CD4-positive, alpha-beta T cell treated with Interleukin-2 at 100 ng/mL for 4 hours (primary cell): ENCODE measurements around the gene BGLAP.
A peak's percentile ranks its signal among the peaks of the same experiment; 100 is the strongest.

ENCODE experiments used
- DNase-seq: peaks from one replicate; pipeline ENCODE4 v3.0.0-alpha.2; 2020; ENCODE audit warnings: low spot score

BGLAP gene

GRCh38 chr1:156226782-156227181 lies 15.2 kb upstream of the BGLAP start:
- no peak for DNase-seq

GRCh38 chr1:156228501-156228900 lies 13.5 kb upstream of the BGLAP start:
- DNase-seq, result no peak

- no peak for DNase-seq
These were observed 12.0 kb upstream of the BGLAP start for GRCh38 chr1:156229809-156230472.

GRCh38 chr1:156230473-156230837 lies 11.5 kb upstream of the BGLAP start:
- no peak for DNase-seq

- no peak for DNase-seq
These were observed 9.6 kb upstream of the BGLAP start for GRCh38 chr1:156232201-156232894.

- DNase-seq, result no peak
These were observed 8.4 kb upstream of the BGLAP start for GRCh38 chr1:156233426-156234127.

- no peak for DNase-seq
These were observed 5.8 kb upstream of the BGLAP start for GRCh38 chr1:156236164-156236563.

- DNase-seq, result no peak
These were observed 3.7 kb upstream of the BGLAP start for GRCh38 chr1:156238248-156238647.

- DNase-seq, result no peak
These were observed 623 bp upstream of the BGLAP start for GRCh38 chr1:156241311-156241811.

GRCh38 chr1:156242738-156243137 lies 754 bp downstream of the BGLAP start:
- no peak for DNase-seq

- DNase-seq, result no peak
These were observed 2.1 kb downstream of the BGLAP start for GRCh38 chr1:156244126-156244525.

- DNase-seq, result no peak
These were observed 2.7 kb downstream of the BGLAP start for GRCh38 chr1:156244712-156245111.

GRCh38 chr1:156245451-156246232 lies 3.7 kb downstream of the BGLAP start:
- DNase-seq, result peak; percentile 33

- DNase-seq, result no peak
These were observed 4.3 kb downstream of the BGLAP start for GRCh38 chr1:156246241-156246780.

- DNase-seq, result no peak
These were observed 4.9 kb downstream of the BGLAP start for GRCh38 chr1:156246781-156247459.

GRCh38 chr1:156247460-156248322 lies 5.7 kb downstream of the BGLAP start, which contains the start of gene PAQR6:
TSS of gene PAQR6 (minus strand) at chr1:156248056. CDS start at chr1:156246731, 1,325 bp downstream.
- DNase-seq, result no peak

GRCh38 chr1:156248323-156248683 lies 6.3 kb downstream of the BGLAP start:
- DNase-seq, result no peak

- DNase-seq, result no peak
These were observed 7.6 kb downstream of the BGLAP start for GRCh38 chr1:156249593-156249992.

- DNase-seq, result no peak
These were observed 9.5 kb downstream of the BGLAP start for GRCh38 chr1:156251527-156251926.

GRCh38 chr1:156253634-156254033 lies 11.7 kb downstream of the BGLAP start:
- no peak for DNase-seq
